ENCODE data around the gene CCDC24. TPM values are rescaled to one million over a fixed set of nuclear protein-coding genes. Genes with fewer than 3 reads are reported as not detected.

Gene CCDC24
- total and polyA plus RNA-seq, 9 of the 15 experiments (the other 6 are each of a cell fraction or from before 2014, with no cell fraction given) = 0.31 to 4.5 (median 1.5) TPM

DNA sequence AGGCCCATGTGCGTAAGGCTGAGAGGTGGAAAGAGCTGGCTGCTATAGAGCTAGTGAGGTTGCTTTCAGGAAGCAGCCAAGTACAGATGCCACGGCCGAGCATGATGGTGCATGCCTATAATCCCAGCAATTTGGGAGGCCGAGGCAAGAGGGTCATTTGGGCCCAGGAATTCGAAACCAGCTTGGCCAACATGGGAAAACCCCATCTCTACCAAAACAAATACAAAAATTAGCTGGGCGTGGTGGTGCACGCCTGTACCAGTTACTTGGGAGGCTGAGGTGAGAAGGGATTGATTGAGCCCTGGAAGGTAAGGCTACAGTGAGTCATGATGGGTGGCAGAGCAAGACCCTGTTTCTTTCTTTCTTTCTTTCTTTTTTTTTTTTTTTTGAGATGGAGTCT is 2.7 kb downstream of the CCDC24 start:
- BruUV-seq (replicated peaks) = no TSS peak
- Histone ChIP-seq H3K27ac (ENCODE audit: extremely low read depth, low read depth, low read length) (no peak overlapping the region), H3K36me3 (ENCODE audit: control insufficient read depth, insufficient read depth, low read length) (no peaks in the 10 kb centered on the region), H4K20me1 (replicated peaks; ENCODE audit: control insufficient read depth, insufficient read depth, low read length) (no peaks in the 10 kb centered on the region), H2AFZ (ENCODE audit: low read depth, low read length) (no peak overlapping the region), H3K4me2 (ENCODE audit: insufficient read depth, low read length) (no peak overlapping the region), H3K4me1 (replicated peaks in 1 of 2; ENCODE audit: control insufficient read depth in 2 of 2, insufficient read depth in 2 of 2, low read length in 2 of 2) (peaks cover 15 to 66% of the 10 kb centered on the region in 2 experiments; a peak in 4 of 5 replicates), H3K79me2 (ENCODE audit: control insufficient read depth, insufficient read depth, low read length) (no peaks in the 10 kb centered on the region), H3K9me1 (ENCODE audit: control insufficient read depth, insufficient read depth, low read length) (peaks cover 5% of the 10 kb centered on the region), H3K9me3 (replicated peaks; ENCODE audit: control insufficient read depth, insufficient read depth, low read depth, low read length) (no peaks in the 10 kb centered on the region), H3K4me3 (no peak overlapping the region), H3K27me3 (ENCODE audit: control insufficient read depth in 2 of 2, insufficient read depth in 2 of 2, low read length in 2 of 2) (no peaks in the 10 kb centered on the region), H3K9ac (ENCODE audit: insufficient read depth in 1 of 2, low read depth in 2 of 2, low read length in 2 of 2) (no peak overlapping the region)
- POLR2A ChIA-PET = interaction anchor here (0.6 to 1.8 kb wide), 4 partner anchors 11 to 786 kb away, joined by 3 to 7 read pairs (median 3); no protein-coding TSS in a partner anchor
- CTCF ChIA-PET (ENCODE audit: low intra/inter-chr PET ratio) = interaction anchor here (2.1 kb wide), 2 partner anchors 42 to 54 kb away, joined by 9 to 21 read pairs; no protein-coding TSS in a partner anchor
- WGBS (ENCODE audit: insufficient coverage, low coverage, missing lambda C conversion rate) = 64% methylated on average over 7 of the region's 7 CpGs
- TF ChIP-seq ARID1B (IDR thresholded peaks at IDR 0.05) (no peak), DMBX1 (CRISPR knock-in tag; IDR thresholded peaks at IDR 0.05; ENCODE audit: borderline replicate concordance) (no peak), ZNF589 (CRISPR knock-in tag; IDR thresholded peaks at IDR 0.05; ENCODE audit: low read depth) (no peak), EZH2 (IDR thresholded peaks at IDR 0.05; ENCODE audit: borderline replicate concordance, low read depth, low read length) (no peak), POLR2A (conservative IDR thresholded peaks at IDR 0.05) (no peak), TAF15 (IDR thresholded peaks at IDR 0.05; ENCODE audit: low read depth, low read length) (no peak), CEBPB (tag; IDR thresholded peaks at IDR 0.05) (no peak)
- in situ Hi-C loops (cut with MboI) (no loop called here), intact Hi-C loops (cut with micrococcal nuclease) (loop anchor here (1.0 to 10.0 kb wide), 4 partner anchors 42 to 301 kb away; no protein-coding TSS in a partner anchor)
- FAIRE-seq (no peak), ATAC-seq (no peak), DNase-seq (ENCODE audit: extremely low read depth in 1 of 4, low spot score in 3 of 4) (no peak)
